Neural cell (in vitro differentiated cells): ENCODE data around the gene IP6K2. TPM values are rescaled to one million over a fixed set of nuclear protein-coding genes. Genes with fewer than 3 reads are reported as not detected.

Experiments
- H2AFZ ChIP-seq: fragments of 200-600, 300-800 bp; sonication (generic), shearing (Covaris generic); 2 replicates; pipeline ENCODE4 v1.6.0; 2014; ENCODE audit warnings: low read depth, mild to moderate bottlenecking, antibody characterized with exemption, low read length, moderate library complexity
- H3F3A ChIP-seq: fragments of 200-600 bp; shearing (Covaris generic); 2 replicates; pipeline ENCODE4 v1.6.1; 2016; ENCODE audit warnings: mild to moderate bottlenecking, moderate library complexity, mixed read lengths, antibody characterized with exemption, low read length; ENCODE audit not compliant: insufficient read depth, poor library complexity, severe bottlenecking
- H3K27ac ChIP-seq: fragments of 200-600, 300-800 bp; sonication (generic), shearing (Covaris generic); 2 replicates; pipeline ENCODE4 v1.5.1; 2014; ENCODE audit warnings: mild to moderate bottlenecking, low read length, moderate library complexity
- H3K27me3 ChIP-seq: fragments of 300-800, 200-600 bp; sonication (generic), shearing (Covaris generic); 2 replicates; pipeline ENCODE4 v1.6.0; 2014; ENCODE audit warnings: mild to moderate bottlenecking, low read depth, low read length, moderate library complexity; ENCODE audit not compliant: insufficient read depth
- H3K36me3 ChIP-seq: fragments of 300-800, 200-600 bp; sonication (generic), shearing (Covaris generic); 2 replicates; pipeline ENCODE4 v1.5.1; 2014; ENCODE audit warnings: mild to moderate bottlenecking, antibody characterized with exemption, low read length, moderate library complexity; ENCODE audit not compliant: insufficient read depth
- H3K4me2 ChIP-seq: fragments of 300-800, 200-600 bp; sonication (generic), shearing (Covaris generic); 2 replicates; pipeline ENCODE4 v1.6.0; 2014; ENCODE audit warnings: mild to moderate bottlenecking, low read length
- H3K4me3 ChIP-seq: fragments of 300-800, 200-600 bp; sonication (generic), shearing (Covaris generic); 2 replicates; pipeline ENCODE4 v1.5.1; 2014; ENCODE audit warnings: mild to moderate bottlenecking, low read length, moderate library complexity
- H3K79me2 ChIP-seq: fragments of 200-600 bp; shearing (Covaris generic); replicated peaks from 2 replicates; pipeline ENCODE4 v1.6.0; 2014; ENCODE audit warnings: mild to moderate bottlenecking, low read length, moderate library complexity; ENCODE audit not compliant: insufficient read depth
- H3K9ac ChIP-seq: fragments of 300-800, 200-600 bp; sonication (generic), shearing (Covaris generic); 2 replicates; pipeline ENCODE4 v1.6.1; 2016; ENCODE audit warnings: mild to moderate bottlenecking, low read length, mixed read lengths
- H3K9me2 ChIP-seq: fragments of 200-600 bp; shearing (Covaris generic); 2 replicates; pipeline ENCODE4 v1.6.1; 2016; ENCODE audit warnings: mild to moderate bottlenecking, low read length, mixed read lengths; ENCODE audit not compliant: insufficient read depth
- H3K9me3 ChIP-seq: fragments of 200-600, 300-800 bp; sonication (generic), shearing (Covaris generic); 2 replicates; pipeline ENCODE4 v1.6.1; 2016; ENCODE audit warnings: mild to moderate bottlenecking, mixed run types, low read length, moderate library complexity, mixed read lengths
- H4K20me1 ChIP-seq: fragments of 200-600 bp; shearing (Covaris generic); 2 replicates; pipeline ENCODE4 v1.6.1; 2016; ENCODE audit warnings: mild to moderate bottlenecking, mixed run types; ENCODE audit not compliant: insufficient read depth
- CTCF ChIP-seq: fragments of 450-650 bp; IDR thresholded peaks from 2 replicates; pipeline ENCODE4 v1.5.1; 2014; ENCODE audit warnings: antibody characterized with exemption, mild to moderate bottlenecking, moderate library complexity; ENCODE audit not compliant: poor library complexity, severe bottlenecking
- EP300 ChIP-seq: fragments of 450-650 bp; conservative IDR thresholded peaks from 2 replicates; pipeline ENCODE4 v1.6.1; 2014; ENCODE audit warnings: antibody characterized with exemption, mild to moderate bottlenecking, moderate library complexity; ENCODE audit not compliant: poor library complexity, severe bottlenecking
- EZH2 ChIP-seq: fragments of 200-600, 300-800 bp; shearing (Covaris generic), sonication (generic); IDR thresholded peaks from 2 replicates; pipeline ENCODE4 v1.6.1; 2014; ENCODE audit warnings: antibody characterized with exemption, low read length, borderline replicate concordance, mild to moderate bottlenecking; ENCODE audit not compliant: insufficient read depth, poor library complexity, severe bottlenecking
- MXI1 ChIP-seq: fragments of 450-650 bp; conservative IDR thresholded peaks from 2 replicates; pipeline ENCODE4 v1.6.1; 2014; ENCODE audit warnings: antibody characterized with exemption, mild to moderate bottlenecking; ENCODE audit not compliant: poor library complexity, severe bottlenecking
- POLR2AphosphoS5 ChIP-seq: IDR thresholded peaks from 2 replicates; pipeline ENCODE4 v1.6.1; 2012
- RAD21 ChIP-seq: fragments of 450-650 bp; conservative IDR thresholded peaks from 2 replicates; pipeline ENCODE4 v1.6.1; 2014; ENCODE audit warnings: antibody characterized with exemption, mild to moderate bottlenecking, moderate library complexity
- SMC3 ChIP-seq: fragments of 450-650 bp; conservative IDR thresholded peaks from 2 replicates; pipeline ENCODE4 v1.6.1; 2014; ENCODE audit warnings: antibody characterized with exemption, mild to moderate bottlenecking, moderate library complexity; ENCODE audit not compliant: poor library complexity
- TAF1 ChIP-seq: IDR thresholded peaks from 2 replicates; pipeline ENCODE4 v1.6.1; 2012; ENCODE audit warnings: low read depth
- polyA plus RNA-seq: library from polyadenylated mRNA; depleted of rRNA; stranded (reverse); fragments of >200 nt; gene quantifications from 2 replicates; pipeline ENCODE4 v1.2.3, GENCODE V29; 2014
- TF ChIP-seq, protein P1 (sequence below): IDR thresholded peaks from 2 replicates; pipeline ENCODE4 v1.6.1; 2012; ENCODE audit warnings: borderline replicate concordance

The IP6K2 gene
- polyA plus RNA-seq, 1 donor from 2014 or later: 480 TPM

GRCh38 chr3:48715174-48715800 is 1.7 kb downstream of the IP6K2 start:
- H3K9me2 ChIP-seq: no peaks in the 10 kb centered on the region
- H3K9me3 ChIP-seq: no peaks in the 10 kb centered on the region
- peak overlapping the region; percentile 100 for H3K27ac ChIP-seq
- H3K4me3 ChIP-seq: peak overlapping the region; percentile 84
- no peaks in the 10 kb centered on the region for H3K27me3 ChIP-seq
- H3K36me3 ChIP-seq: no peaks in the 10 kb centered on the region
- peak overlapping the region; percentile 100 for H3K9ac ChIP-seq
- H3K4me2 ChIP-seq: peak overlapping the region; percentile 95
- TF ChIP-seq EZH2 (no peak), RAD21 (no peak), POLR2AphosphoS5 (peak; percentile 77), SMC3 (no peak), TAF1 (no peak), MXI1 (peak; percentile 40), CTCF (no peak)
- TF ChIP-seq, protein P1, sequence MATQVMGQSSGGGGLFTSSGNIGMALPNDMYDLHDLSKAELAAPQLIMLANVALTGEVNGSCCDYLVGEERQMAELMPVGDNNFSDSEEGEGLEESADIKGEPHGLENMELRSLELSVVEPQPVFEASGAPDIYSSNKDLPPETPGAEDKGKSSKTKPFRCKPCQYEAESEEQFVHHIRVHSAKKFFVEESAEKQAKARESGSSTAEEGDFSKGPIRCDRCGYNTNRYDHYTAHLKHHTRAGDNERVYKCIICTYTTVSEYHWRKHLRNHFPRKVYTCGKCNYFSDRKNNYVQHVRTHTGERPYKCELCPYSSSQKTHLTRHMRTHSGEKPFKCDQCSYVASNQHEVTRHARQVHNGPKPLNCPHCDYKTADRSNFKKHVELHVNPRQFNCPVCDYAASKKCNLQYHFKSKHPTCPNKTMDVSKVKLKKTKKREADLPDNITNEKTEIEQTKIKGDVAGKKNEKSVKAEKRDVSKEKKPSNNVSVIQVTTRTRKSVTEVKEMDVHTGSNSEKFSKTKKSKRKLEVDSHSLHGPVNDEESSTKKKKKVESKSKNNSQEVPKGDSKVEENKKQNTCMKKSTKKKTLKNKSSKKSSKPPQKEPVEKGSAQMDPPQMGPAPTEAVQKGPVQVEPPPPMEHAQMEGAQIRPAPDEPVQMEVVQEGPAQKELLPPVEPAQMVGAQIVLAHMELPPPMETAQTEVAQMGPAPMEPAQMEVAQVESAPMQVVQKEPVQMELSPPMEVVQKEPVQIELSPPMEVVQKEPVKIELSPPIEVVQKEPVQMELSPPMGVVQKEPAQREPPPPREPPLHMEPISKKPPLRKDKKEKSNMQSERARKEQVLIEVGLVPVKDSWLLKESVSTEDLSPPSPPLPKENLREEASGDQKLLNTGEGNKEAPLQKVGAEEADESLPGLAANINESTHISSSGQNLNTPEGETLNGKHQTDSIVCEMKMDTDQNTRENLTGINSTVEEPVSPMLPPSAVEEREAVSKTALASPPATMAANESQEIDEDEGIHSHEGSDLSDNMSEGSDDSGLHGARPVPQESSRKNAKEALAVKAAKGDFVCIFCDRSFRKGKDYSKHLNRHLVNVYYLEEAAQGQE: peak; percentile 63
- no peak overlapping the region for H2AFZ ChIP-seq
- H3K79me2 ChIP-seq: peaks cover 65% of the 10 kb centered on the region
- H3F3A ChIP-seq: no peaks in the 10 kb centered on the region
- peaks cover 26% of the 10 kb centered on the region for H4K20me1 ChIP-seq

DNA sequence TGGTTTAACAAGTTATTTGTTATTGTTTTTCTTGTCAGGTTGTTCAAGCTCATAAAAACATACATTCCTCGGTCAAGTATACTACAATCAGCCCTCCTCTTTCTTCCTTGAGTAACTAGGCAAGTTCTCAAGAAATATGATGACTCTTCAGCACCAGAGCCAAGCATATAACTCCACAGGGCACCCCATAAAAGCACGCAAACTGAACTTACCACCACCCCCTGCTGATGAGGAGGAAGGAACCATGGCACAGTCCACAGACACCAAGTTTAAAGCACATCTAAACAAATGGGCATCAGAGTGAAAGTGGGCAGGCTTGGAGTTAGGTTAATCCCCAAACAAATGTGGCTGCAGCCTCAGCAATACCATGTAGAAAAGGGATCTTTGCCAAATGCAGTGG is 5.3 kb downstream of the IP6K2 start:
- no peaks in the 10 kb centered on the region for H3K9me2 ChIP-seq
- H3K79me2 ChIP-seq: peaks cover 96% of the 10 kb centered on the region
- no peak overlapping the region for H3K27ac ChIP-seq
- H3K36me3 ChIP-seq: no peaks in the 10 kb centered on the region
- H3F3A ChIP-seq: no peaks in the 10 kb centered on the region
- H2AFZ ChIP-seq: no peak overlapping the region
- H4K20me1 ChIP-seq: peaks cover 58% of the 10 kb centered on the region
- no peak for TF ChIP-seq MXI1
- no peak for TF ChIP-seq SMC3
- no peak for TF ChIP-seq RAD21
- TF ChIP-seq POLR2AphosphoS5: no peak
- TF ChIP-seq, protein P1: no peak
- TF ChIP-seq EP300: no peak
- TF ChIP-seq CTCF: no peak
- no peak for TF ChIP-seq TAF1
- TF ChIP-seq EZH2: no peak
- H3K27me3 ChIP-seq: no peaks in the 10 kb centered on the region
- peak overlapping the region; percentile 50 for H3K4me3 ChIP-seq
- no peak overlapping the region for H3K4me2 ChIP-seq
- H3K9me3 ChIP-seq: no peaks in the 10 kb centered on the region
- no peak overlapping the region for H3K9ac ChIP-seq
